ENCODE measurements around the gene MED23.

GRCh38 chr6:131558922-131559321 is 69.1 kb downstream of the MED23 start:
- TF ChIP-seq POLR2A (IDR thresholded peaks at IDR 0.05; ENCODE audit: extremely low read depth, insufficient read length), result no peak
- no peak for TF ChIP-seq CTCF (IDR thresholded peaks at IDR 0.05; ENCODE audit: low read depth, low read length)
- no peak for TF ChIP-seq MAX (IDR thresholded peaks at IDR 0.05; ENCODE audit: low read depth, low read length)
